ENCODE data around the gene PRSS27. TPM values are rescaled to one million over a fixed set of nuclear protein-coding genes. Genes with fewer than 3 reads are reported as not detected.
A peak's percentile ranks its signal among the peaks of the same experiment; 100 is the strongest.

Gene PRSS27
- total RNA-seq, 2 experiments from 2014 or later, result 1.9 to 2.0 TPM

DNA sequence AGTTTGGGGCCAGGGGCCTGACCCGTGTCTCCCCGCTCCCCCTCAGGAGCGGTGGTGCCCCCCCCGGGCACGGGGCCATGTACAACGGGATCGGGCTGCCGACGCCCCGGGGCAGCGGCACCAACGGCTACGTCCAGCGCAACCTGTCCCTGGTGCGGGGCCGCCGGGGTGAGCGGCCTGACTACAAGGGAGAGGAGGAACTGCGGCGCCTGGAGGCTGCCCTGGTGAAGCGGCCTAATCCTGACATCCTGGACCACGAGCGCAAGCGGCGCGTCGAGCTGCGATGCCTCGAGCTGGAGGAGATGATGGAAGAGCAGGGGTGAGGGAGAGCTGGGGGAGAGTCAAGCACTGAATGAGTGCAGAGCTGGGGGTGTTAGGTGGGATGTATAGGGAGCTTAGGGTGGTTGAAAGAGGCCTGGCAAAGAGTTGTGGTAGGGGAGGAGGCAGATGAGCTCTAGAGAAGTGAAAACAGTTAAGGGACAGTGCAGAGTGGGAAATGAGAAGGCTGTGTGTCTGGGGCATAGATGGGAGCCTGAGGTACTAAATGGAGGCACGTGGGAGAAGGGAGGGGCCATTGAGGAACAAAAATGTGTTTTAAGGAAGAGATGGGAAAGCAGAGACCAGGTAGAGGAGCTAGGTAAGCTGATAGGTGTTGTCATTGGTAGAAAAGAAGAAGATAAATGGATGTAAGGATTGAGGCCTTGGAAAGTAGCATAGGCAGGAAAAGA lies 36.4 kb upstream of the PRSS27 start:
- Mint-ChIP-seq H3K36me3 (peaks cover 80% of the 10 kb centered on the region), H3K27me3 (no peaks in the 10 kb centered on the region), H3K4me1 (peaks cover 53% of the 10 kb centered on the region), H3K4me3 (peak overlapping the region; percentile 29), H3K9me3 (no peaks in the 10 kb centered on the region), H3K27ac (peak overlapping the region; percentile 54)
- DNase-seq, result no peak

DNA sequence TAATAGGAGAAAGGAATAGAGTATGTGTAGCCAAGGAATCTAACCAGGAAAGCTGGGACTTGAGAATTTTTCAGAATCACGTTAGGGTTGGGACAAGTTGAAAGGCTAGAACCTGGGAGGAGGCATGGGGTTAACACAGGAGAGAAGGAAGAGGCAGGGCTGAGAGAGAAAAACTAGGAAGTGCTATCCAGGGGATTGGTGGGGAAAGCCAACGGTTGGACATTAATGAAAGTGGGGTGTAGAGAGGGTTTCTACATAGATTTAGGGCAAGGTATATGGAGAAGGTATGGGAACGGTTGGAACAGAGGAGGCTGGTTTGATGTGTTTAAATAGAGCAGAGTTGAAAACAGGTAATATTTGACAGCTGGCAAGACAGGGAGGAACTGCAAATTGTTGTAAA lies 35.1 kb upstream of the PRSS27 start:
- no peak for DNase-seq
- Mint-ChIP-seq H3K27me3 (no peaks in the 10 kb centered on the region), H3K9me3 (peaks cover 3% of the 10 kb centered on the region), H3K4me1 (peaks cover 59% of the 10 kb centered on the region), H3K4me3 (peak overlapping the region; percentile 94), H3K36me3 (peaks cover 78% of the 10 kb centered on the region), H3K27ac (peak overlapping the region; percentile 81)

DNA sequence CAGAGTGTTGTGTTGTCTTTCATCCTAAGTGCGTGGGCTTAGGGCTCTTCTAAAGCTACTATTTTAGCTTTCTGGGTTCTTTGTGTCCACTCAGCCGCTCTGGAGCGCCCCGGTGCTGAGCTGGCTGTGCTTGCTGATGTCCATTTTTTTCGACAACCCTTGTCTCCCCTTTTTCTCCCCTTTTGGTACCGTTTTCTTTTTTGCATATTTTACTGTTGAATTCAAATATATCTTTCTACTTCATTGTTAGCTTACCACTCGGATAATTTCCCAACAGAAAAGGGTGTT lies 33.7 kb upstream of the PRSS27 start:
- no peak for DNase-seq
- Mint-ChIP-seq H3K27me3 (no peaks in the 10 kb centered on the region), H3K4me1 (peaks cover 52% of the 10 kb centered on the region), H3K4me3 (peak overlapping the region; percentile 94), H3K27ac (peak overlapping the region; percentile 94), H3K9me3 (peaks cover 3% of the 10 kb centered on the region), H3K36me3 (peaks cover 68% of the 10 kb centered on the region)

DNA sequence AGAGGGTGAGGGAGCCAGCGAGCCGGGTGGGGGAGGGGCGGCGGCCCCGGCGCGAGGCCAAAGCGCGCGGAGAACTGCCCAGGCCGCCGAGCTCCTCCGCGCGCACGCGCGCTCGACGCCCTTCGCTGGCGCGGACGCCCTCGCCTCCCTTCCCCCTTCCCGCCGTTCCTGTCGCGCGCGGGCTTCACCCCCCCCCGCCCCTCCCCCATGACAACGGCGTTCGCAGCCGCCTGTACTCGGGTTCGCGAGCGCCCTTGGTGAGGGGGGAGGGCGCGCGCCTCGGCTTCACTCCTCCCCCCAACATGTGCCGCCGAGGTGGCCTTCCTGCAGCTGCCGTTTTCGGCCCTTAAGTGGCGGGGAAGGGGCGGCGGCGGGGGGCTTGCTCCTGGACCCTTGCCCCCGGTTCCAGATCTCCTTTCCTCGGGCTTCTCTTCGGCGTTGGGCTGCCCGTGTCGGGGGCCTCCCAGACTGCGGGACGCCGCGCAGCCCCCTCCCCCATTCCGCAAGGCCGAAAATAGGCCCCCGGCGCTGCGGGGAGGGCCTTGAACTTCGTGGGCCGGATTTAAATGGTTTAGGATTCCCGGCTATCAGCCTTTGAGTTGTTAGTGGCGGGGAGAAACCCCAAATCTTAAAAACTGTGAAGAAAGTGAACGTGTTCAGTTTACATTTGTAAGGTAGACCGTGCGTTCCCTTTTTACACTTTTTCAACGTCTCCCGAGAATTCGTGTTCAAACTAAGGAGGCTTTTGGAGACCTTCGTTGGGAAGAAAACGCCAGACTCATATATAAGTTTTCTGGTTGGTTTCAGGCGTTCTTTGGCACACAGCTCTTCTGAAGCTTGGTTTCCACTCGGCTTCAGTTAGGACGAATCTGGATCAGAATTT lies 33.1 kb upstream of the PRSS27 start:
- Mint-ChIP-seq H3K4me1 (peaks cover 47% of the 10 kb centered on the region), H3K4me3 (peak overlapping the region; percentile 94), H3K27me3 (no peaks in the 10 kb centered on the region), H3K9me3 (peaks cover 3% of the 10 kb centered on the region), H3K27ac (peak overlapping the region; percentile 98), H3K36me3 (peaks cover 64% of the 10 kb centered on the region)
- peak; percentile 84 for DNase-seq

DNA sequence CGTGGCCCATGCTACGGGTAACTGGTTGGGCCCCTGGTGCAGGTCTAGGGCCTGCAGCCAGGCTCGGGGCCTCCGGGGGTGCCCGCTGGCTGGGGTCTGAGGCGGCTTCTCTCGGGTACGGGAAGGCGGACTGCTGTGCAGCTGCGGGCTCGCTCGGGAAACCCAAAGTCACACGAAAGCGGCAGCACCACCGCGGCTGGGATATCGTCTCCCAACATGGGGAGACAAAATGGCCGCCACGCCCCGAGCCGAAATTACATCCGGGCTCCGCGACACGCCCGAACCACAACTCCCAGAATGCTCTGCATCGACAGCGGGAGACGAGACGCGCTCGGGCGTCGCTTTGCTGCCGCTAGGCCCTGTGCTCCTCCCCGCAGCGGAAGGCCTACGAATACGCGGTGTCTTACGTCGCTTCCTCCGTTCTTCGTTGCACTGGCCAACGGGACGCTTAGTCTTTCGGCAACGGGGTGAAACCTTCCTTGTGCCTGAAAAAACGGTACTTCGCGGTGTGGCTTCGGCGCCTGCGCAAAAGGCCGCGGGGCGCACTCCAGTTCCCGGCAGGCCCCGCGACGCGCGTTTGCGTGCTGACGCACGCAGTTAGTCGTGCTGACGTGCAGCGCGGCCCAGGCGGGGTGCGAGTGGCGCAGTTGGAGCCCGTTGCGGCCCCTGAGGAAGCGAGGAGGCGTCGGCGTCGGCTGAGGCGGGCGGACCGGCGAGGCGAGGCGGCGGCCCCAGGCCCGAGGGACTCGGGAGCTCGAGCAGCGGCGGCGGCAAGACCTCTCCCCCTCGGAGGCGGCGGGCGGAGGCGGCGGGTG lies 32.2 kb upstream of the PRSS27 start, which contains the start of gene SRRM2:
SRRM2 (plus strand) TSS at position 604 of the 815 bp plus-strand sequence. CDS start 3,727 bp downstream, outside the sequence.
- Mint-ChIP-seq H3K4me3 (peak within 1 kb of the TSS; percentile 94), H3K4me1 (peaks cover 44% of the 10 kb centered on the region), H3K27me3 (no peaks in the 10 kb centered on the region), H3K27ac (peak within 1 kb of the TSS; percentile 98), H3K36me3 (peaks cover 56% of the 10 kb centered on the region), H3K9me3 (peaks cover 3% of the 10 kb centered on the region)
- peak; percentile 95 for DNase-seq

DNA sequence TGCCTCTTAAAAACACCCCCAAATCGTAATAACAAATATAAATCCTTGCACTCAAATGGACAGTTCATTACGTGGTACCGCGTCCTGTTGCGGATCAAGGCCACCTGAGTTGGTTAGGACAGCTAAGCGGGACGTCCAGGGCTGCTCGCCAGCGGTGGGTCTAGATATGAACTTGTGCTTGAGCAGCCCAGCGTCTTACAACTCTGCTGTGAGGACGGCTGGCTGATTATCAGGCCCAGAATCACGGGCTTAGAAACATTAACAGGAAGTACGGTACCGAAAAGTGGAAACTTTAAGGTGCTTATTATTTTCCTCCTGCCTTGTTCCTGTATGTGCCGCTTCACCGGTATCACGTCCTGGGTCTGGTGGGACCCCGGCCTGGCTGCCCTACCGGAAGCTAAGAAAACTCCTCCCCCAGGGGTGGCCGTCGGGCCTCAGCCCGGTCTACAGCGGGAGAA lies 31.6 kb upstream of the PRSS27 start:
- Mint-ChIP-seq H3K4me1 (peaks cover 38% of the 10 kb centered on the region), H3K36me3 (peaks cover 51% of the 10 kb centered on the region)

DNA sequence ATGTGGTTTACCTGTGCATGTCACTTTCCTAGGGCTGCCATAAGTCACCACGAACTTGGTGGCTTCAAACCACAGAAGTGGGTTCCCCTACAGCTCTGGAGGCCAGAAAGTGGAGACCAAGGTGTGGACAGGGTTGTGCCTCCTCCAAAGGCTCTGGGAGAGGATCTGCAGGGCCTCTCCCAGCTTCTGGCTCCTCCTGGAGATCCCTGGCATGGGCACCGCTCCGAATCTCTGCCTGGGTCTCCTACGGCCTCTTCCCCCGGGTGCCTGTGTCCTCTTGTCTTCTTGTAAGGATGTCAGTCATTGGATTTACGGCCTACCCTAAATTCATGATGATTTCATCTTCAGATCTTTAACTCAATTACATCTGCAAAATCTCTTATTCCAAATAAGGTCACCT lies 29.9 kb upstream of the PRSS27 start:
- DNase-seq, result no peak

More for the DNA sequence above, 31.6 kb upstream of the PRSS27 start:
- Mint-ChIP-seq H3K9me3 (peaks cover 3% of the 10 kb centered on the region), H3K27ac (peak overlapping the region; percentile 98), H3K4me3 (peak overlapping the region; percentile 94), H3K27me3 (no peaks in the 10 kb centered on the region)
- DNase-seq, result no peak

DNA sequence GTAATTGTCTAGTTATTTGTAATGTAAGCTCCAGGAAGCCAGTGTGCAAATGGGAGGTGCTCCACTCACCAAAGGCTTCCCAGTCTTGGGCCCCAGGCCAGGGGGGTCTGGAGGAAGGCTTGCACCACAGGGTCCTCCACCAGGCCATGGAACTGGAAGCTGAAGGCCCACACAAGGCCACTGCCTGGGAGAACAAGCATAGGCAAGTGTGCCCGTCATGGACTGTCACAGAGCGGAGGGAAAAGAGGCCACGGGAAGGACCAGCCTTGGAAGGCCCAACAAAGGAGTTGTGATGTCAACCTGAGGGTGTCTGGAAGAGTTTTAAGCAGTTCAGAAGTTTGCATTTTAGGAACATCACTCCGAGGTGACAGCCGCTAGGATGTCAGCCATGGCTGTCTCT lies 29.5 kb upstream of the PRSS27 start:
- H3K36me3 Mint-ChIP-seq, result peaks cover 31% of the 10 kb centered on the region
- H3K4me3 Mint-ChIP-seq, result no peak overlapping the region
- H3K27me3 Mint-ChIP-seq, result no peaks in the 10 kb centered on the region
- H3K27ac Mint-ChIP-seq, result no peak overlapping the region
- H3K4me1 Mint-ChIP-seq, result peaks cover 20% of the 10 kb centered on the region
- DNase-seq, result no peak
- H3K9me3 Mint-ChIP-seq, result peaks cover 3% of the 10 kb centered on the region

More for the DNA sequence above, 29.9 kb upstream of the PRSS27 start:
- peaks cover 24% of the 10 kb centered on the region for H3K4me1 Mint-ChIP-seq
- H3K4me3 Mint-ChIP-seq, result no peak overlapping the region
- no peaks in the 10 kb centered on the region for H3K27me3 Mint-ChIP-seq
- H3K9me3 Mint-ChIP-seq, result peaks cover 3% of the 10 kb centered on the region
- H3K36me3 Mint-ChIP-seq, result peaks cover 35% of the 10 kb centered on the region
- H3K27ac Mint-ChIP-seq, result no peak overlapping the region

DNA sequence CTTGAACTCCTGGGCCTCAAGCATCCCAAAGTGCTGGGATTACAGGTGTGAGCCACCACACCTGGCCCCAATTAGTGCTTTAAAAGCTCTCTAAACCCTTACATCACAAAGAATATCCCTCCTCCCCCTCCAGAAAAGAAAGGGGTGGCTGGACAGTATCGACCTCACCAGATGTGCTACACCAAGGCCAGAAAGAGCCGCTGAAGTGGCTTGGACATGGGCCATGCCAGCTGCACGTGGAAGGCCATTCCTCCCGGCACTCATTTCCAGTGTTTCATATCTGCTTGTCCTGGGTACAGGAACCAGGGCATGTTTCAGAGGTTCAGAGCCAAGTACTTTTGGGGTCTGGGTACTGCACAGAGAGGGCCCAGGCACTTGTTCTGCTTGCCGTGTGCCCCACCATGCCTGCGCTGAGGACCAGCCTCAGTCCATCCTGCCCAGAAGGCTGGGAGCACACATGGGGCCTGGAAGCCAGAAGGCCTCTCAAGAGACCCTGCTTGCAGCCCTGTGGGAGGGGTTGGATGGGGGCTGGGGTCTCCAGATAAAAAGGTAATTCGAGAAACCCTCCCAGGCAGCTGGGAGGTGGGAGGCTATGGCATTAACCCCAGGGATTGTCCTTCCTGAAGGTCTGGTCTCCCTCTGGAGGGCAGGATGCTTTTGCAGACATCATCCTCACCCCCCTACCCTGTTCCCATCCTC lies 28.9 kb upstream of the PRSS27 start:
- DNase-seq, result no peak
- Mint-ChIP-seq H3K27me3 (no peaks in the 10 kb centered on the region), H3K9me3 (peaks cover 3% of the 10 kb centered on the region), H3K4me1 (peaks cover 14% of the 10 kb centered on the region), H3K4me3 (no peak overlapping the region), H3K36me3 (peaks cover 25% of the 10 kb centered on the region), H3K27ac (no peak overlapping the region)

DNA sequence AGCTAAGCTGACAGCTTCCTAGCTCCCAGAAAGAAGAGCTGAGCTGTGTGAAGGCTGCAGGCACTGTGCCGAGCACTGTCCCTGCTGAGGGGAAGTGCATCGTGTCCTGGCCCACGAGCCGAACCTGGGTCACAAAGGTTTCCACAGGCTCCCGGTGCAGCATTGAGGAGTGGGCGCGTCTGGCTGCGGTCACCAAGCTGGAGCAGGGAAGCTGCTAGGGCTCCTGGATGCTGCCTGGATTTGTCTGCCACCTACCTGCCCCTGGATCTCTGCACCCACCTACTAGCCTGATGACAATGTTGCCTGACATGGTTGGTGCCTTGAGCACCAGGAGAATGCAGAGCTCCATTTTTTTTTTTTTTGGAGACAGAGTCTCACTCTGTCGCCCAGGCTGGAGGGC lies 25.9 kb upstream of the PRSS27 start:
- Mint-ChIP-seq H3K4me1 (peaks cover 7% of the 10 kb centered on the region), H3K36me3 (peaks cover 7% of the 10 kb centered on the region), H3K9me3 (no peaks in the 10 kb centered on the region)

DNA sequence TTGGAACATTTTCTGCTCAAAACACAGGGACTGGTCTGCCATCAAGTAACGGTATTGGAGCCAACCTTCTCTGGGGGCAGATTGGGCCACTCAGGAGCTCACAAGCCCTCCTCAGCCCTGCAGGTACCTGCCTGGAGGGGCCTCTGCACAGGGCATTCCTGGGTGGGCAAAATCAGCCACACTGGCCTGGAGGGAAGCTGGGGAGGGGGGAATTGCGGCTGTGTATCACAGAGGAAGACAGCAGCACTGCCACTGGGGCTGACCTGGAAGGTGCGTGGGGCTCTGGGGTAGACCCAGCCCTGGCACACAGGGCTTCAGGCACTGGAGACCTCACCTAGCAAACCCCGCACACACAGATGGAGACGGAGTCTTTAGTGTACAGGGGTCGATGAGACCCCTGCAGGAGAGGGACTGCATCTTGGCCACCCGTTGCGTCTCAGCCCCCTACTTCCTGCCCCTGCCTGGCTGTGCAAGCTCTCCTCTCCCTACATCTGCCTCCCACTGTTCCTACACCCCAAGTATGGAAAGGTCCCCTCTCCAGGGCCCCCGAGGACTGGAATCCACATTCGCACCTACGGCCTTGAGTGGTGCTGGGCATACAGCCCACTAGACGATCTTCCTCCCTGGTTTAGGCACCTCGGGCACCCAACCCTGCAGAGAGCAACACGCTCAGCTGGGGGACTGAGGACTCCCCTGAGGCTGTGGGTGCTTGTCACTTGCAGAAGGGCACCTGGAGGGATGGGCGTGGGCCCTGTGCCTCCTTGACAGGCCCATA lies 25.3 kb upstream of the PRSS27 start:
- Mint-ChIP-seq H3K27me3 (no peaks in the 10 kb centered on the region), H3K36me3 (peaks cover 3% of the 10 kb centered on the region), H3K27ac (no peak overlapping the region), H3K4me3 (no peak overlapping the region), H3K4me1 (peaks cover 3% of the 10 kb centered on the region), H3K9me3 (no peaks in the 10 kb centered on the region)
- DNase-seq, result no peak

More for the DNA sequence above, 25.9 kb upstream of the PRSS27 start:
- no peak for DNase-seq
- Mint-ChIP-seq H3K4me3 (no peak overlapping the region), H3K27ac (no peak overlapping the region), H3K27me3 (no peaks in the 10 kb centered on the region)

DNA sequence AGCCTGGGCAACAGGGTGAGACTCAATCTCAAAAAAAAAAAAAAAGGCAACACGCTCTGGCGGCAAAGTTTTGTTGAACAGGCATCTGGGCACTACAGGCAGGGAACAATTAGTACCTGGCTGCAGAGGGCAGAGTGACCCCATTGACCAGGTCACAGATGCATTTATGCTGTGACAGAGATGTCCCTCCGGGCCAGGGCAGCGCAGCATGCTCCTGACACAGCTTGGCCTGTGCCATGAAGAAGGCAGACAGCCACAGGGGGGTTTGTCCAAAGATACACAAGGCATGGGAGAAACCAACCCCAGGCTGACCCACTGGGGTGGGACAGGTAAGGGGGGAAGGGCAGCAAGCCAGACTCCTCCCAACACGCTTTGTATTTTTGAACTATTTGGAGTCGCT lies 24.7 kb upstream of the PRSS27 start:
- Mint-ChIP-seq H3K27ac (no peak overlapping the region), H3K36me3 (no peaks in the 10 kb centered on the region), H3K4me3 (no peak overlapping the region), H3K9me3 (no peaks in the 10 kb centered on the region), H3K4me1 (no peaks in the 10 kb centered on the region), H3K27me3 (no peaks in the 10 kb centered on the region)
- DNase-seq, result no peak

DNA sequence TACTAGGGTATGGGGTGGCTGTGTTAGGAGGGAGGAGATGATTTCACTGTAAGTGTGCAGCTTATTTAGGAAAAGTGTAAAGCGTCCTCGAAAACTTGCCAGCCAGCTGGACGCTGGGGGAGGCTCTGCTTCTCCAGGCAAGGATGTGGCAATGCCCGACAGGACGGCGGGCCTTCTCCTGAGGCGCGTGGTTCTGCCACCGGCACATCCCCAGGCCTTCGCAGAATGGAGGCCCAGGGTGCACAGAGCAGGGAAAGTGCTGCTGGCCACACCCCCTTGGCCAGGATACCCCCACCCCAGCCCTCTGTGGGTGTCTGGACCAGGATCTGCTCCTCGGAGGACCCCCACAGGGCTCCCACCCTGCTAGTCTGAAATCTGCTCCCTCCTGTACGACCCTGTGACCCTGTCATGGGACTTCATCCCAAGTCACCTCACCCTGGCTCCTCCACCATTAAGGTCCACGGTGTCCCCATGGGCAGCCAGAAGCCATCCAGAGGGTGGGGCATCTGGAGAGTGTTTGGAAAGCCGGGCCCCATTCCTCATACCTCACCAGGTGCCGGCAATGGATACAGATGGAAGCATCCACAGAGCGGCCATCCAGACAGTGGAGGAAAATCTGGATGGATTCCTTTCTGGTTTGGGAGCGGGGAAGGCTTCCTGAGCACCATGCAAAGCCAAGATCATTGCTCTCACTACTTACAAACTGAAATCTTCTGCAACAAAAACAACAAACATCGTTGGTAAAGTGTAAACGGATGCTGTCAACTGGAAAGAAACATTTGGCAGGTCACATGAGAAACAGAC lies 23.2 kb upstream of the PRSS27 start:
- Mint-ChIP-seq H3K27ac (no peak overlapping the region), H3K4me3 (no peak overlapping the region), H3K36me3 (no peaks in the 10 kb centered on the region), H3K27me3 (no peaks in the 10 kb centered on the region), H3K4me1 (no peaks in the 10 kb centered on the region), H3K9me3 (no peaks in the 10 kb centered on the region)
- no peak for DNase-seq

All from activated naive CD8-positive, alpha-beta T cell treated with anti-CD3 and anti-CD28 coated beads for 36 hours (primary cell).